HG03460 (cell line): ENCODE data around the gene NUDT5.

ENCODE experiments used
- ATAC-seq: cut with Tn5 transposase; IDR thresholded peaks from one replicate; pipeline ENCODE4 v1.9.1; 2021; ENCODE audit not compliant: unreplicated experiment

Gene NUDT5

DNA sequence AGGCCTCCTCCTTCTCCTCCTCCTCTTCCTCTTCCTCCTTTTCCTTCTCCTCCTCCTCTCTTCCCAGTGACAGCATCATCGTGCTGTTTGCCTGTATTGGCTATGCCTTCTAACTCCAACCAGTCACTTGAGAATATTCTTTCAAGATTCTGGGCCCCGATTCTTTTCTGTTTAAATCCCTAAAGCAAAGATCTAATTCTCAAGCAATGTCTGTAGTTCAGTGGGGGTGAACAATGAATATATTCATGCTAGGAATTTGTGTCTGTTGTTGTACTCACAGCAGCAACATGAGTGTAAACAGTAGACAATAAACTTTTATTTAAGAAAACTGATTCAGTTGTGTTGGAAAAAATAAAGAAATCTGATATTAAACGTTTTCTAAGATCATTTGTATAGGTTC, 30.7 kb downstream of the NUDT5 start:
- ATAC-seq, result no peak

DNA sequence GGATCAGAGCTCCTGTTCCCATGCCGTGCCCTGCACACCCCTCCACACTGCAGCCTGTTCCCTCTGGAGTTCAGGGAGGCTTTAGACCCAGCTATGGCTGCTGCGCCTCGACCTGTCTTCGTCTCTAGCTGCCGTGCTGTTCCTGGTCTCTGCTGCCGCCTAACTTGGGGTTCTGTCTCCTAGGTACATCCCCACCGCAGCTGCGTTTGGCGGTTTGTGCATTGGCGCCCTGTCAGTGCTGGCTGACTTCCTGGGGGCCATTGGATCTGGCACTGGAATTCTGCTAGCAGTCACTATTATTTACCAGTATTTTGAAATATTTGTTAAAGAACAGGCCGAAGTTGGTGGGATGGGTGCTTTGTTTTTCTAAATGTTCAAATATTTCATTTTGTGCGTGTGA, 31.6 kb downstream of the NUDT5 start:
- ATAC-seq, result no peak

DNA sequence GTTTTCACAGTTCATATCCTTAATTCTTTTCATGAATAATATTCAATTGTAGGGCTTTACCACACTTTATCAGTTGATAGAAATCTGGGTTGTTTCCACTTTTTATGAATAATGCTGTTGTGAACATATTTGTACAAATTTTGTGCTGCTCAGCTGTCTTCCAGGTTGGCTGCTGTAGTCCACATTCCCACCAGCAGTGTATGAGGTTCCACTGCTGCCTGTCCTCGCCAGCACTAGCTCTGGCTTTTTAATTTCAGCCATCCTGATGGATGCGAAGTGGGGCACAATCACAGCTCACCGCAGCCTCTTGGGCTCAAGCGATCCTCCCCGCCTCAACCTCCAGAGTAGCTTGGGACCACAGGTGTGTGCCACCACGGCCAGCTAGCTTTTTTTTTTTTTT, 32.8 kb downstream of the NUDT5 start:
- no peak for ATAC-seq

DNA sequence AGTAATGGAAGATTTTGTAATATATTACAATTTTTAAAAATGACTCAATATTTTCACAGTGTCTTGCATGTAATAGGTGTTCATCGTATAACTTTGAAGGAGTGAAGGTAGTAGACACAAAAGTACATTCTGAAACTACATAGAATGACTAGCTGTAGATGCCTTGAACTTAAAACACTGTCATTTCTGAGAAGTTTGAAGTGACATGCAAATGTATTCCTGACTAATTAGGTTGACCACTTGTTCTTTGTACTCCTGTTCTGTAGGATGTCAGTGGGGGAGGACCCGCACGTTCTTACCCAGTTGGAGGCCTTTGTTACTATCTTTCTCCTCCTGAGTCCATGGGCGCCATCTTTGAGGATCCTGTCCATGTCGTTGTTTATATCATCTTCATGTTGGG, 35.0 kb downstream of the NUDT5 start:
- ATAC-seq, result no peak

DNA sequence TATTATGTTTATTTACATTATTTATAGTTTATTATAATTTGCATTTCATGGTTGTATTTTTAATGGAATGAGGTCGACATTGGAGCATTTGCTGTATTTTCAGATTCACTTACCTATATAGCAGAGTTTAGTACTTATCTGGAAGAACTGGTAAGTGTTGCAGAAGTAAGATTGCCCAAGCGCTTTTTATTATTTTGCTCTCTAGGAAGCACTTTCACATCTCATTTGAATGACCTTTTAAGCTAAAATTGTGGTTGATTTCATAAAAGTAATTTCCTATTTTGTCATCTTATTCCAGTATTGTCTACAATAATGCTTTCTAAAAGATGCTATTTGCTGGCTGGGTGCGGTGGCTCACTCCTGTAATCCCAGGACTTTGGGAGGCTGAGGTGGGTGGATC, 37.6 kb downstream of the NUDT5 start:
- no peak for ATAC-seq

DNA sequence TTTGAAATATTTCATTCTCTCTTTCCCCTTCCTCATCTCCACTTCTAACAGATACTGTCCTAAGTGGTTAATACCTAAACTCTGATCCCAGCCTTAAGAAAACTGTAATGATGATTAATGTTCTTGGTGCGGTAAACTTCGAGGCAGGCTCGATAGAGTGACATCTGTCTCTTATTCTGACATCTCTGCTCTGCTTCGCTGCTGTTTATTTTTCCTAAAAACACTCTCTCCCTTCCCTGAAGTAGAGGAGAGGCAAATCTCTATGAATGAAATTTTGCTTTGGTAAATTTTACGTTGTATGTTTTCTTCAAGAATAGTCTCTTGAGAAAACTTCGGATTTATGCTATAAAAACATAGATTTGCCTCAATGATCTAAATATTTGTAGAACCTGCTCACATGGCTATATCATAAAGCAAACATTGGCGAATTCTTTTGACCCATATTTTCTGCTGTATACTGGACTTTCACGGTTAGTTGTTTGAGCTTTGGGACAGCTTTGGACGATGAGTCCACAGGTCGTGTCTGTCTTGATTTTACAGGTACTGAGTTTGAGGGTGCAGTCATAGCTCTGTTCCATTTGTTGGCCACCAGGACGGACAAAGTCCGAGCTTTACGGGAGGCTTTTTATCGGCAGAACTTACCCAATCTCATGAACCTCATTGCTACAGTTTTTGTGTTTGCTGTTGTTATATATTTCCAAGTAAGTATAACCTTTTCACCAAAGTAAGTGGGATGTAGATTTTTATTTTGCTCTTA, 39.1 kb downstream of the NUDT5 start:
- ATAC-seq, result no peak

DNA sequence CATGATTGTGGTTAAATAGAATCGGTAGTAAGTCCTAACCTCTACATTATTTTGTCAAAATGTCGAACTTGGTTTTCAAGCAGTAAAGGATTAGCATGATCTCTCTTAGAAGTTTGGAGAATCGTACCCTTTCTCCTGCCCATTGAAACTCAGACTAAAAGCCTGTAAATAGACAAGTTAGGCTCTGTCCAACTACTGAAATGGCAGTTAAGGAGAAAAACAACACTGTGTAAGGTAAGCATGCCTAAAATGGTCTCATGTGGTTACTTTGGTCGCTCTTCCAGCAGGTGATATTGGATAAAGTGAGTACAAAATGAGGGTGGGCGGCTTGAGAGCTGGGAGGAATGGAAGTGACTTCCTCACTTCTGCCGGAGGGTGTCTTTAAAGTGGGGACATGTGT, 41.2 kb downstream of the NUDT5 start:
- ATAC-seq, result no peak

DNA sequence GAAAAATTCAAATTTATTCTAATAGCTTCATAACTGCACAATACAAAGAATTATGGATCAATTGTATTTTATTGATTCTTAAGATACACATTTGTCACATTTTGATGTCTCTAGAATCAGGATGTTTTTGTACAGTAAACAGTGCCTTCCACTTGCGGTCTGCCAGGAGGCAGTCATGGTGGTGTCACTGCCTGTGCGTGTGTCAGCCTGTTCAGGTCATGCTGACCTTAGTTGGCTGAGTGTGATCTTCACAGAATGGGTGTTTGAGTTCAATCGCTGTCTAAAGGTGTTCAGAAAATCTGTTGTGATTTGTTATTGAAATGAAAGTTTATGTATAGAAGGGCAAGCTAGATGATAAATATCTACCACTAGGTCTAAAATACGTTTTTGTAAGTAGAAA, 45.5 kb downstream of the NUDT5 start:
- ATAC-seq, result no peak

DNA sequence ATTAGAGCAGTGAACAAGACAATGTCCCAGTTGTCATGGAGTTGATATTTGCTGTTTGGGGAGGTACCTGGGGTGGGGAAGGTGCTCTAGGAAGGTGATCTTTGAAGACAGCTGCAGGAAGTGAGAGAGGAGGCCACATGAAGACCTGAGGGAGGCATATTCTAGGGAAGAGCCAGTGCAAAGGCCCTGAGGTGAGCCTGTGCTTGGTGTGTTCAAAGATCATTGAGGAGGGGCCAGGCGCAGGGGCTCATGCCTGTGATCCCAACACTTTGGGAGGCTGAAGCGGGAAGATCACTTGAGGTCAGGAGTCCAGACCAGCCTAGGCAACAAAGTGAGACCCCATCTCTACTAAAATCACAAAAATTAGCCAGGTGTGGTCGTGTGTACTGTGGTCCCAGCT, 51.2 kb downstream of the NUDT5 start:
- no peak for ATAC-seq

DNA sequence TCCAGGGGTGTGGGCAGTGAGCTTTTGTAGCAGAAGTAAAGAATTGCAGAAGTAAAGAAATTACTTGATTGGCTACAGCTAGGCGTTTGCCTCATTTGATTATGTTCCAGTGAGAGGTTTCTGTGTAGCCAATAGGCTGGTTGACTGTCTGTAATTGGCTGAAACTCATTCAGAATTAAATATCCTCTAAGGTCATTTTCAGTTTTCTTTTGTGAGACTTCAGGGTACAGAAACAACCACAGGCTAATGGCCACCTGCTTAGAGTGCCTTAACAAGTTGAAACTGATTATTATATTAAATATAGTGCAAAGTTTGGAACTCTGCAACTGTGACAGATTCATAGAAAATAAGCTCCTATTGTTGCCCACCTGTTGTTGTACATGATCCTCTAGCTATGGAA, 55.7 kb downstream of the NUDT5 start:
- no peak for ATAC-seq

DNA sequence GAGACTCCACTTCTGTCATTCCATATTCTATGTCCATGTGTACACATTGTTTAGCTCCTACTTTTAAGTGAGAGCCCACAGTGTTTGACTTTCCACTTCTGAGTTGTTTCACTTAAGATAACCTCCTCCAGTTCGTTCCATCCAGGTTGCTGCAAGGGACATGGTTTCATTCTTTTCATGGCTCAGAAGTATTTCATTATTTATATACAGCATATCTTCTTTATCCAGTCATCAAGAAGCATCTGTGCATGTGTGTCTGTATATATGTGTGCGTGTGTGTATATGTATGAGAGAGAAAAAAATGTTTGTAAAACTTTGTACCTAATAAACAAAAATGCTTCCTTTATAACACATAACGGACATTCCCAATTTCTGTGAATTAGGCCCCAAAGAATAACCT, 60.1 kb downstream of the NUDT5 start:
- ATAC-seq, result no peak

DNA sequence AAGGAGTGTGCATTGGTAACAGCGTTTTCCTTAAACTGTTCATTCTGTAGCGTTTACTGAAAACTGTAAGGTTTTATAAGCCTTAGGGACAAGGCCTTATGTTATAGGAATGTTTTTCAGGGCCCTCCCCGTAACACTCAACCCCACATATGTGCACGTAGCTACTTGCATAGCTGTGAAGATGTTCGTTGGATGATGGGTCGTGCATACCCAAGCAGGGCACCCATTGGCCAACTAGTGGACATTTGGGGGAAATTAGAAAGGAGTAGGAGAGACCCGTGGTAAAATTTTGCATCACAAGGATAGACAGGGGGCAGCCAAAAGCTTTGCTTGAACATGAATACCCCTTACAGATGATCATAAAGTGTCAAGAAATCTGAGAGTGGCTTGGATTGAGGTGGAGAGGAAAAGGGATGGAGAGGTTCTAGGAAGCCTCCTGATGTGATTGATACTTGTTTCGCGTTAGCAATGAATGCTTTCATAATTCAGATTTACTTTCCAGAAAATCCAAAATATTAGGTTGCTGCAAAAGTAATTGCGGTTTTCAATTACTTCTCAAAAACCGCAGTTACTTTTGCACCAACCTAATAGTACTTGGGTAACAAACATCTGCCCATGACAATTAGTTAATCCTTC, 65.3 kb downstream of the NUDT5 start:
- peak; percentile 45 for ATAC-seq

DNA sequence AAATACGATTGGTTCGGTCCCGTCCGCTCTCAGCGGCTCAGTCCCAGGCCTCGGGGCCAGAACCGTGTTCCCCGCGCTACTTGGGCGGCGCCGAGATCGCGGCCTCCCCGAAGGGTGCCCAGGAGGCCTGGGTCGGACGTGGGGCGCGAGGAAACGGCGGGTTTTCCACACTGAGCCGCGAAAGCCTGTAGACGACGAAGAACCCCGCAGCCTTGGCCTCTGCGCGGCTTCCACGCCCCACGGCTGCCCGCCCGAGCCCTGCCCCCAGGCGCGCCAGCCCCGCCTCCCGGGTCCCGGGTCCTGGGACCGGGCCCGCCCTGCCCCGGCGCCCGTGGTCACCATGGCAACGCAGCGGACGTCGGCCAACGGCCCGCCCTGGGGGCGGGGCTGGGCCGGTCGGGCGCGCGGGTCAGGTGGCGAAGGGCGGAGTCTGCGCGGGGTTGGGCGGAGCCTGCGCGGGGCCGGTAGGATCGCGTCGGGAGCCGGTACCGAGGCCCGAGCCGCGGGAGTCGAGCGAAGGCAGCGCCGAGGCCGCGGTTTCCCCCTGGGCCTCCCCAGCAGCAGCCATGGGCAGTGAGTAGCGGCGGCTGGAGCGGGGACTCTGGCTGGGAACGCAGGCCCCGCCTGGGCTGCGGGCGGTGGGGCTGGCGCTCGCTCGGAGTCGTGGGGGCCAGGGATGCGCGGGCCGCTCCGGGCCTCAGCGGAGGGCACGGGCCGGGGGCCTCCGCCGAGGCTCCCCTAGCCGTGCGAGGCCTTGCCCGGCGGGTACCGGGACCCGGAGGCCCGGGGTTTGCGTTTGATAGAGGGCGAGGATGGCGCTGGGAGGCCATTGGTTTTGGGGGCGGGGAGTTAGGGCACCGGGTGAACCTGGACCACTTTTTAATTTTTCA, 66.2 kb downstream of the NUDT5 start, which contains the start of gene SEC61A2:
Gene SEC61A2 (plus strand): TSS at position 456 of the 890 bp plus-strand sequence. CDS start 111 bp downstream, at position 567.
- peak; percentile 89 for ATAC-seq

DNA sequence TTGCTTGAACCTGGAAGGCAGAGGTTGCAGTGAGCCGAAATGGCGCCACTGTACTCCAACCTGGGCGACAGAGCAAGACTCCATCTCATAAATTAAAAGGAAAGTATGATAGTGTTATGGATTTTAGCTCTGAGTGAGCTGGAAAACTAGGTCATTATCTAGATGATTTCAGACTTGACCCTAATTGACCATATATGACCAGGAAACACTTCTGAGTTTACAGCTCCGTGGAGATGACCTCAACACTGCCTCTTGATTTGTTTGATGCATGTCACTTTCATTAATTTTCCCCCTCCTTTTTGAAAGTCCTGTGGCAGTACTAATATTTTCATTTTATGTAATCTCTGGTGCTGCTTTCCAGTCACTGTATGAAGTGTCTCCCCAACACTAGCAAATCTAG, 74.0 kb downstream of the NUDT5 start:
- ATAC-seq, result peak; percentile 19
